GM18526 (cell line): ENCODE data around the gene NEO1.

ENCODE experiments used
- POLR2A ChIP-seq: IDR thresholded peaks from 3 replicates; pipeline ENCODE4 v1.6.1; 2011; ENCODE audit not compliant: insufficient read length; ENCODE audit errors: extremely low read depth

The NEO1 gene

DNA sequence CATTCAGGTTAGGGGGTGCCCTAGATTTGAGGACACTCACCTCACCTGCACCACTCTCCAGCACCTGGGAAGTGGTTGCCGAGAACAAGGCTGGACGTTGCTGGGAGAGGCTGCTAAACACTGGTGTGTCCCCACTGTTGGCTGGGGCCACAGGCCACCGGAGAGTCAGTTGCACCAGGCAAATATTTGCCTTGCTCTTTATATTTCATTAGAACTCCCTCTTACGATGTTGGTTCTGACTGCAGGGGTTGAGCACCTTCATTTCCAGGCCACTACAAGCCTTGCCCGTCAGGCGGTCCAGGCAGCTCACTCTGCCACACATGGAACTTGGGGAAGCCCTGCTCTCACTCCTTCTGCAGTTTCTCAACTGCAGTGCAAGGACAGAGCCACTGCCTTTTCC lies 285.8 kb downstream of the NEO1 start:
- TF ChIP-seq POLR2A = no peak

DNA sequence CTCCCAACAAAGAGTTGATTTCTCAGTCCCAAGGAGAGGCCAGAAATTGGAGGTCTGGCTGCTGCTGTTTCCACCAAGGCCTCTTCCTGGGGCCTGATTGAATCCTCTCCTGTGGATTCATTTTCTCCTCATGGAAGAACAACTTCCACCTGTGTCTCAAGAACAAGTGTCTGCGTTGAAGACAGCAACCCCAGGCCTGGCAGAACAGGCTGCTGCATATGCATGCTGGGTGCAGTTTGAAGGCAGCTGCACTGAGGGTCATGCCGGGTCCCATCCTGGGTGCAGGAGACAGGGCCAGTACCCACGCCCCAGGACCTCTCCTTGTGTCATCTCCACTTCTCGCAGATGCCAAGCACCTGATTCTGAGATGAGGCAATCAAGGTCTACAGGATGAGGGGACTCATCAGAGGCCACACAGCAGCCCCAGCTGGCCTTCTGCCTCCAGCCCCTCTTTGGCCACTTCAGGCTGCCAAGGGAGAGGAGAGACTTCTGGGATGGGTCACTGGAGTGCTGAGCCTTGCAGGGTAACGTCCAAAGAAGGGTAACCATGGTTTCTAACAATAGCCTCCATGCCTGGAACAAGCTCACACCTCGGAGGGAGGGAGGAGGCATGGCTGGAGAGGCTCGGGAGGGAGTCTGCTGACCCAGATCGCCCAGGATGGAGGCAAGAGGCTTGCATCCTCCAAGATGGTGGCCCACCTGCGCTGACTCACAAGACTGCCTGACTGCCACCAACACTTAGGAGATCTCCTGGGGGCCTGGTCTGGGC lies 286.5 kb downstream of the NEO1 start:
- TF ChIP-seq POLR2A = no peak

DNA sequence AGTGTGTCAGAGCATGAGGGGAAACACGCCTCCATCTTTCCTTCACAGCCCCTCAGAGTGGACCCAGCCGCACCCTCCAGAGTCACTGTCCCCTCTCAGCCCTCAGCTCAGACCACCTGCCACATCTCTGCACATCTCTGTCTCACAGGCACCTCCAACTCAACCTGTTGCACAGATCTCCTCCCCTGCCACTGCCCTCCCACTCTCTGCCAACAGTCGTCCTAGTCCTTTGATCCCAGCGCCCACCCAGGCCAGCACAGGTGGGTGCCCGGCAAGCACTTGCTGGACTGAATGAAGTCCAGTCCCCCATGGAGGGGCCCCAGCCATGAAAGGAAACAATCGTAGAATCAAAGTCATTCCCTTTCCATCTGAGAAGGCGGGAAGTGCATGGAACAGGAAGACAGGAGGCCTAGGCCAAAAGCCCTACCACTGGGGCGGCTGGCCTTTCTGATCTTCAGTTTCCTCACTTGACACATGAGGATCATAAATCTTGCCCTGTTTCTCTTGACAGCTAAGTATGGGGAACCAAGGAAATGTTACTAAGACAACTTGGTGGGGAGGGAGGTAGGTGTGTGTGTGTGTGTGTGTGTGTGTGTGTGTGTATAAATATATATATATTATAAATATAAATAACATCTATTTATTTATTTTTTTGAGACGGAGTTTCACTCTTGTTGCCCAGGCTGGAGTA lies 288.4 kb downstream of the NEO1 start:
- TF ChIP-seq POLR2A = no peak

DNA sequence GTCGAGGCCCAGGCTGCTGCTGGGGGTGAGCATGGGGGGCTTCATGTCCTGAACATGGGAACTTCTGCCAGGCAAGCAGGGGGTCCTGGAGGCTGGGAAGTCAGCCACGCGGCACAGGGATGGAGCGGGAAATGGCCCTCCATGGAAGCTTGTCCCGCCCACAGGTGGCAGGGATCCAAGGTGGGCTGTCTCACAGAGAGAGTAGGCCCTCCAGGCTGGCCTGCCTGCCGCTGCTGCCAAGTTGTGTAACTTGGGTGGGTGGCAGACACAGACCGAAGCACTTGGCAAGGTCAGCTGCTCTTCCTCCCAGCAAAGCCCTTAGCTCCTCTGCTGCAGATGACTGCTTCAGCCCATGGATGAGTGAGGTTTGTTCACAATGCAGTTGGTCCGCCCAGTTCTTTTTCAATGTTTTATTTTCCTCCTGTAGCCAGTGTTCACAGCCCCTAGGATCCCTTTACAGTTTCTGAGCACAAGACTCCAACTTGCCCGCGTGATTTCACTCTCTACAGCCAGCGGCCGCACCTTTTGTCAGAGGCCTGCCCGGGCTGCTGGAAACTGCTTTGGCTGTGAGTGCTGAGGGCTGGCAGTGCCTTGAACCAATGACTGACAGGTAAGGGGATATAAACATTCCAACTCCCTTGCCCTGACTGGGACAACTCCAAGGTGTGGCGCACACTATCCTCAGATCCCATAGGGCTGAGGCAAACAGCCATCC lies 289.8 kb downstream of the NEO1 start:
- TF ChIP-seq POLR2A = no peak

DNA sequence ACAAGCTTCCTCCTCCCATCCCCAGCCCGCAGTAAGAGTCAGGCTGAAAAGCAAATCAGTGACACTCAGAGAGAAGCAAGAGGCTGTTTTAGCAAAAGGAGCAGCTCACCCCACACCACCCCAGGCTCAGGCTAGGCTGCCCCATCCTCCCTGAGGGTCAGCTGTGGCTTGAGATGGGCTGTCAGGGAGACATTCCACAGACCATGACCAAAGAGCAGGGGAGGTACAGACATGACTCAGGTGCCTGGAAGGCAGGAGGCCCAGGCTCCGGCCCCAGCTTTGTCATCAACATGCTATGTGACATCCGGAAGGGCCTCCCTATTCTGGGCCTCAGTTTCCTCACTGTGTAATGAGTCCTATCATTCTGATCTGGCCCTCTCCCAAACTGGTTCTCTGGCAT lies 291.8 kb downstream of the NEO1 start:
- TF ChIP-seq POLR2A = no peak

DNA sequence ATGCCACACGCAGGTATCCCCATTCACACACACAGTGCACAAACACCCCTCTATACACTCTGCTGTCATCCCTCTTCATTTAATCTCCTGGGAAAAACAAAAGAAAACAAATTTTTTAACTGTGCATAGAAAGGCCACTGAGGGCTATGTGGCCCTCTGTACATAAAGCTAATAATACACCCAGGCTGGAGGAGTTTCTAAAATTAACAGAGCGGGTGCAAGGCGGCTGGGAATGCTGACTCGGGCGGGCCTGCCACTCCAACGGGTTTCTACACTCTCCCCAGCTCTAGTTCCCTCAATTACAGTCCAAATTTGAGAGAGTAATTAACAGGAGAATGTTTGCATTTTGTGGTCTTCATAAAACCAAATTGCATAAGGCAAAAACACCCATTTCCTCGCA lies 293.4 kb downstream of the NEO1 start:
- no peak for TF ChIP-seq POLR2A

DNA sequence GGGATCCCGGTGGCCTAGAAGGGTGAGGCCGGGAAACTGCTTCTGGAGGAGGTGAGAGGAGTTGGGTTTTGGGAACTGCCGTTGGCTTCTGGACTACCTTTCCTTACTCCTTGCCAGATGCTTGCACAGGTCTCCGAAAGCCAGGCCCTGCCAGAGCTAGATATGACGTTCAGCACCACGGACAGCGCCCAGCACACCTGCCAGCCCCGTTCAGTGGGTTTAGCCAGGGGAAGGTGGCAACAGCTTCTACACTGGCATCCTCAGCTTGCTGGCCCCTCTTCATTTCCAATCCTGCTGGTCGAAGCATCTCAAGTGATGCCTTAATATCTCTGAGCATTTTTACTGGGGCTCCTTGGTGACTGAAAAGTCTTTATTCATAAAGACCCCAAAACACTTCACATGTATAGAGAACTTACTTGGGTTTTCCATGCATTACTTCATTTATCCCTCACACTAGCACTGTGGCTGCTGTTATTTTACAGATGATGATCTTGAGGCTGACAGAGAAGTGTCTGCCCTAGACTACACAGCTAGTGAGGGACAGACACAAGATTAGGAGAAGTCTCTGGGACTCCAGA lies 294.6 kb downstream of the NEO1 start:
- TF ChIP-seq POLR2A = no peak

DNA sequence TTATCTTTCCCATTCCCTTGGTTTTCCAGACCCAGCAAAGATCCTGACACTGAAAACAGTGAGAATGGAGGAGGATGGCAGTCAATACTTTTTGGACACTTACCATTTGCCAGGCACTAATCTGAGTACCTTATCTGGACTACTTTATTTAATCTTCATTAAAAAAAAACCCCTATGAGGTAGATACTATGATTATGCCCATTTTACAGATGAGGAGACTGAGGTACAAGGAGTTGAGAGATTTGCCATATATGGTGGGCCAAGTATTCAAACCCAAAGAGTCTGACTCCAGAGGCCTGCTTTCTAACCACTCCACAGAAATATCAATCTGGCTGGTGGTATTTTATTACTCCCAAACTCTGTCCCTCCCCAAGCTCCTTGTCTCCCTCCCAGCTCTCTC lies 296.9 kb downstream of the NEO1 start:
- no peak for TF ChIP-seq POLR2A

DNA sequence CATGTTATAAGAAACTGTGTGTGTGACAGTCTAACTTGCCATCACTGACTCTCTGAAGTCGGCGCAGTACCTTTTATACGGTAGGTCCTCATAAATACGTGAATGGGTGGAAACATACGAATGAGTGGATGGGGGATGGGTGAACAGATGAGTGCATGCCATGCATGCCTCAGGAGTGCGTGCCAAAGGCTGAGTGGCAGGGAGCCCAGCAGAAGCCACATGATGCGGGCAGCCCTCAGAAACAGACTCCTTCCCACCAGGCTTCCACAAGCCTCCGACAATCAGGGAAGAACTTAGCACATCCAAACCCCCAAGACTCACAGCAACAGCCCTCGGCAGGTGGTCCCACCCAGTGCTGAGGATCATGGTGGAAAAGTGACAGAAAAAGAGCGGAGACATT lies 299.8 kb downstream of the NEO1 start:
- no peak for TF ChIP-seq POLR2A

DNA sequence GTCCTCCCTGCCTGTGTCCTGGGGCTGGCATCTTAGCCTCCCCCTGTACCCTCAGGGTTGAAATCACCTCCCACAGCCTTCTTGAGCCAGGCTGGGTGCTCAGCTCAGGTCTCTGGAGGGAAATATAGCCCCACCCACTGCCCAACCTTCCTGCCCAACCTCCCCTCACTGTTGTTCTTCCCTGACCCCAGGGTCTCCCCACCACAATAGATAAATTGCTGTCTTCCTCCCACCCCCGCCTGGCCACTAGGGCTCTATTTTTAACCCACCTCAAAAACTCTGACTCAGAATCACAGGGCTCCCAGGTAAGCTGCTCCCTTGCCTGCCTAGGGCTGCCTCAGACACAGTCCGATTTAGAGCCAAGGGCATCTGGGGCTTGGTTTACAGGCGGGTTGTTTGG lies 301.5 kb downstream of the NEO1 start:
- TF ChIP-seq POLR2A = no peak

DNA sequence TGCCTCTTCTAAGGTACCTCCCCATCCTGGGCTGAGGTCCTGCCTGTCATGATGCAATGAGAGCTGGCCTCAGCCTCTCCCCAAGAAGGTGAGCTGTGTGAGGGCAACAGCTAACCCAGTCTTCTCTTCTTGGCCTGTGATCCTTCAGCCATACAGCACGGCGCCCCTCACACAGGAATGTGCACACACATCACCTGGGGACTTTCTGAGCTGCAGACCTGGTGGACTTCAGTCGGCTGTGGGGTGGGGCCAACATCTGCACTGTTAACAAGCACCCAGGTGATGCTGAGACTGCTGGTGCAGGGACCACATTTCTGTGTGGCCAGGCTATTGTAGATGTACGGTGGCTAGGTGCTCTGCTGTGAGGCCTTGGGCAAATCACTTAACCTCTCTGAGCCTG lies 302.0 kb downstream of the NEO1 start:
- TF ChIP-seq POLR2A = no peak
